ENCODE data around the gene FABP6. TPM values are rescaled to one million over a fixed set of nuclear protein-coding genes. Genes with fewer than 3 reads are reported as not detected.

The FABP6 gene
- total RNA-seq, 4 donors from 2014 or later, result not detected

DNA sequence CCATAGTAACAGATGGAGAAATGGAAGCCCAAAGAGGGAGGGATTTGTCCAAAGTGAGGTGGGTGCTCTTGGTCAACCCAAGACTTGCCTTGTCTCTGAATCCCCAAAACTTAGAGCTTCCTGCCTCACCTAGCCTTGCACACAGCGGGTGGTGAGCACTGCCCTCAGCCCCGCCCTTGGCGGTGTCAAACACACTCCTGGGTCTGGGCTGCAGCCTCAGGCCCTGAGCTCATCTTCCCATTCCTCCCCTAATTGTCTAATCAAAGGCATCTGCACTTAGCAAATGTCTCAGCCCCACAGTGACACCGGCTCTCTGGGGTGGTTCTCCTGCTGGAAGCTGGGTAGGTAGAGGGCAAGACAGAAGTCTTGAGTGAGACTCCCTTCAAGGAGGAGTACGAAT, 20.9 kb downstream of the FABP6 start:
- no peak for DNase-seq
- Histone ChIP-seq H3K27me3 (no peaks in the 10 kb centered on the region), H3K4me3 (no peak overlapping the region), H3K4me1 (peaks cover 0 to 26% (median 9%) of the 10 kb centered on the region in 4 donors), H3K9me3 (no peaks in the 10 kb centered on the region), H3K27ac (peak overlapping the region in 3 of 4 donors; percentile 13 to 43 (median 14)), H3K36me3 (peaks cover 0 to 4% (median 0%) of the 10 kb centered on the region in 4 donors)
- intact Hi-C loops (cut with DNase I; ENCODE audit: low total_unique reads) (no loop called here), in situ Hi-C loops (cut with MboI; ENCODE audit: low pct_ligation_motif_present in 1 of 4, low pct_unique_long_range_greater_than_20kb in 1 of 4, low sequenced_read_pairs in 3 of 4) (no loop called here)
- WGBS, 2 donors (ENCODE audit: low coverage in 1 of 2), result 96% methylated on average over 5 of the region's 5 CpGs; no CpG with 5 or more reads in 1 of the 2 donors
- TF ChIP-seq, protein P1, sequence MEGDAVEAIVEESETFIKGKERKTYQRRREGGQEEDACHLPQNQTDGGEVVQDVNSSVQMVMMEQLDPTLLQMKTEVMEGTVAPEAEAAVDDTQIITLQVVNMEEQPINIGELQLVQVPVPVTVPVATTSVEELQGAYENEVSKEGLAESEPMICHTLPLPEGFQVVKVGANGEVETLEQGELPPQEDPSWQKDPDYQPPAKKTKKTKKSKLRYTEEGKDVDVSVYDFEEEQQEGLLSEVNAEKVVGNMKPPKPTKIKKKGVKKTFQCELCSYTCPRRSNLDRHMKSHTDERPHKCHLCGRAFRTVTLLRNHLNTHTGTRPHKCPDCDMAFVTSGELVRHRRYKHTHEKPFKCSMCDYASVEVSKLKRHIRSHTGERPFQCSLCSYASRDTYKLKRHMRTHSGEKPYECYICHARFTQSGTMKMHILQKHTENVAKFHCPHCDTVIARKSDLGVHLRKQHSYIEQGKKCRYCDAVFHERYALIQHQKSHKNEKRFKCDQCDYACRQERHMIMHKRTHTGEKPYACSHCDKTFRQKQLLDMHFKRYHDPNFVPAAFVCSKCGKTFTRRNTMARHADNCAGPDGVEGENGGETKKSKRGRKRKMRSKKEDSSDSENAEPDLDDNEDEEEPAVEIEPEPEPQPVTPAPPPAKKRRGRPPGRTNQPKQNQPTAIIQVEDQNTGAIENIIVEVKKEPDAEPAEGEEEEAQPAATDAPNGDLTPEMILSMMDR (IDR thresholded peaks at IDR 0.05), result no peak
- TF ChIP-seq POLR2A (IDR thresholded peaks at IDR 0.05) (no peak), POLR2AphosphoS5 (IDR thresholded peaks at IDR 0.05) (no peak), EP300 (IDR thresholded peaks at IDR 0.05; ENCODE audit: low read depth) (no peak)

DNA sequence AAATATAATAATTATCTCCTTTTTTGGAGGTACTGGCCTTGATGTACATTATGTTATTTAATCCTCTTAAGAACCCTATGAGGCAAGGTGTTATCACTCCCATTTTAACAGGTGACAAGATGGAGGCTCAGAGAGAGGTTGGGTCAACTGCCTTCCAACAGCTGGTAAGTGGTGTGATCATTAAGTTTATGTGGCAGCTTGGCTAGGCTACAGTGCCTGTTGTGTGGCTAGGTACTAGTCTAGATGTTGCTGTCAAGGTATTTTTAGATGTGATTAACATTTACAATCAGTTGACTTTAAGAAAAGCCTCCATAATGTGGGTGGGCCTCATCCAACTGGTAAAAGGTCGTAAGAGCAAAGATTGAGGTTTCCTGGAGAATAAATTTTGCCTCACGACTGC, 21.5 kb downstream of the FABP6 start:
- H3K4me1 ChIP-seq, result peaks cover 0 to 26% (median 9%) of the 10 kb centered on the region in 4 donors
- DNase-seq, result no peak
- intact Hi-C loops (cut with DNase I; ENCODE audit: low total_unique reads), result no loop called here

DNA sequence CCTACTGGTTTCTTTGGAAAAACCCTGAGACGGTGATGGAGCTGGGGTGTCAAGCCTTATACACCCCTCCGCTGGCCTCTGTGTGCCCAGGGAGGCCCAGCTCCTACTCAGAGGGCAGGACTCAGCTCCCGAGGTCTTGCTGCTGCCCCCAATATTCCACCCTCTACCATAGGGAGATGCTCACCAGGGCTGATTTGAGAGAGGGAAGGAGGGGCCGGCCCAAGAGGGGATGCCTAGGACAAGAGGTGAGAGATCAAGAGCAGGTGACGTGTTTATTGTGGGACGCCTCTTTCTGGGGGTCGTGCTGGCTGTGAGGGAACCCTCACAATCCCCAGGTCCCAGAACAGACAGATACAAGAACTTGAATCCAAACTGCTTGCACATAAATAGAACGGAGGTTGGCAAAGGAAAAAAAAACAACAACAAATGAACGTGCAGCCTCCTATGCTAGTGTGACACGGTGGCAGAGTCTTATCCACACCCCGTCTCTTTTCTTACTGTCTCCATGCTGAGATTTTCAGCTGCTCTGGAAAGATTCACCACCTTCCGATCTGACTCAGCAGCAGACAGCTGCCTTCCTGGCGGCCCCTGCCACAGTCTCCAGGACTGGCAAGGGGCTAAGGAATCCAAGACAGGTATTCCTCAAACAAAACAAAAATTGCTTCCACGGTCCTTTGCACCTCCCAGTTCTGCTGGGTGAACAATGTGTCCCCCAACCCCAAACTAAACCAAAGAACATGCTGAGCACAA, 22.3 kb downstream of the FABP6 start:
- intact Hi-C loops (cut with DNase I; ENCODE audit: low total_unique reads), result no loop called here

More for the DNA sequence above, 21.5 kb downstream of the FABP6 start:
- 15 to 68% methylated on average over 2 of the region's 2 CpGs for WGBS, 2 donors (ENCODE audit: low coverage in 1 of 2)
- Histone ChIP-seq H3K4me3 (no peak overlapping the region), H3K27ac (peak overlapping the region; percentile 26 to 49 (median 42)), H3K36me3 (peaks cover 0 to 4% (median 0%) of the 10 kb centered on the region in 4 donors), H3K27me3 (no peaks in the 10 kb centered on the region), H3K9me3 (no peaks in the 10 kb centered on the region)
- in situ Hi-C loops (cut with MboI; ENCODE audit: low pct_ligation_motif_present in 1 of 4, low pct_unique_long_range_greater_than_20kb in 1 of 4, low sequenced_read_pairs in 3 of 4), result no loop called here
- no peak for TF ChIP-seq EP300 (IDR thresholded peaks at IDR 0.05; ENCODE audit: low read depth)
- peak in 2 of 3 donors; percentile 45 to 52 for TF ChIP-seq POLR2AphosphoS5 (IDR thresholded peaks at IDR 0.05)

DNA sequence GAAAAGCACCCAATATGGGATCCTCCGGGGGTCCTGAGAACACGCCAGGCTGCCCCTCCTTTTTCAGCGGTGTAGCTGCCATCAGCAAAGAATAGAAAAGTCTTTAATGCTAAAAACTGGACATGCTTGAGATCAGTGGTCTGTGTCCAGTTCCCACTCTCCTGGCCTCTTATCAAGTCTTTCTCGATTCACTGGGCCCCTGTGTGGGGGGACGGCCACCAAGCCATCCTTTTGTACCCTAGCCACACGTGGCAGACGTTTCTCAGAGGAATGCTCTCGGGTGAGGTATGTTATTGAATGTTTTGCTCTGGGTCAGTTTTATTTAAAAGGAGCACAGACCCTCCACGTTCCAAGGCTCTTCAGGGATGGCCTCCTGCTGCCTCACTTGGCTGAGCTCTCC, 23.6 kb downstream of the FABP6 start:
- Histone ChIP-seq H3K4me1 (peaks cover 0 to 26% (median 9%) of the 10 kb centered on the region in 4 donors), H3K27me3 (no peaks in the 10 kb centered on the region), H3K36me3 (peaks cover 0 to 4% (median 0%) of the 10 kb centered on the region in 4 donors), H3K9me3 (no peaks in the 10 kb centered on the region), H3K4me3 (no peak overlapping the region), H3K27ac (no peak overlapping the region)
- TF ChIP-seq POLR2AphosphoS5 (IDR thresholded peaks at IDR 0.05) (no peak), POLR2A (IDR thresholded peaks at IDR 0.05) (no peak), EP300 (IDR thresholded peaks at IDR 0.05; ENCODE audit: low read depth) (no peak)
- TF ChIP-seq, protein P1 (IDR thresholded peaks at IDR 0.05), result no peak
- in situ Hi-C loops (cut with MboI; ENCODE audit: low pct_ligation_motif_present in 1 of 4, low pct_unique_long_range_greater_than_20kb in 1 of 4, low sequenced_read_pairs in 3 of 4), result no loop called here
- intact Hi-C loops (cut with DNase I; ENCODE audit: low total_unique reads), result no loop called here
- WGBS, 2 donors (ENCODE audit: low coverage in 1 of 2), result 89 to 100% methylated on average over 6 to 9 of the region's 9 CpGs
- DNase-seq, result no peak

More for the DNA sequence above, 22.3 kb downstream of the FABP6 start:
- H3K4me3 ChIP-seq, result no peak overlapping the region
- DNase-seq, result no peak
- H3K27ac ChIP-seq, result peak overlapping the region; percentile 26 to 49 (median 42)
- H3K27me3 ChIP-seq, result no peaks in the 10 kb centered on the region
- in situ Hi-C loops (cut with MboI; ENCODE audit: low pct_ligation_motif_present in 1 of 4, low pct_unique_long_range_greater_than_20kb in 1 of 4, low sequenced_read_pairs in 3 of 4), result no loop called here
- H3K9me3 ChIP-seq, result no peaks in the 10 kb centered on the region
- no peak for TF ChIP-seq POLR2A (IDR thresholded peaks at IDR 0.05)
- no peak for TF ChIP-seq EP300 (IDR thresholded peaks at IDR 0.05; ENCODE audit: low read depth)
- 78 to 79% methylated on average over 9 to 14 of the region's 14 CpGs for WGBS, 2 donors (ENCODE audit: low coverage in 1 of 2)
- peaks cover 0 to 4% (median 0%) of the 10 kb centered on the region in 4 donors for H3K36me3 ChIP-seq
- H3K4me1 ChIP-seq, result peaks cover 0 to 26% (median 9%) of the 10 kb centered on the region in 4 donors

DNA sequence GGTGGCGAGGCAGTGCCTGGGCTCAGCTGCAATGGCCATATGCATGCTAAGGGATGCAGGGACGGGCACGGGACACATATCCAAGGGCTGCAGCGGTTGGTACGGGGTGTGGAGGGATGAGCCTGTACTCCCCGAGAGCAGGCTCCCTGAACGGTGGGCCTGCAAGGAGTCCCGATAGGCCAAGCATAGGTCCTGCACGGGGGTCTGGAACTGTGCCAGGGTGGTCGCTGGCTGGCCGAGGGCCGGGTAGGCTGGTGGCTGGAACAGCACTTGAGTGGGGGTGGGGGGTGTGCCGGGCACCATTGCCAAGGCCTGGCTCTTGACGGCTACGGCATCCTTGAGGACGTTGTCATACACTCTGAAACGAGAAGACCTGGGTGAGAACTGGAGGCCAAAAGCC, 24.1 kb downstream of the FABP6 start:
- no peak overlapping the region for H3K27ac ChIP-seq
- no peak for DNase-seq
- peaks cover 0 to 4% (median 0%) of the 10 kb centered on the region in 4 donors for H3K36me3 ChIP-seq
- H3K4me3 ChIP-seq, result no peak overlapping the region
- intact Hi-C loops (cut with DNase I; ENCODE audit: low total_unique reads) (no loop called here), in situ Hi-C loops (cut with MboI; ENCODE audit: low pct_ligation_motif_present in 1 of 4, low pct_unique_long_range_greater_than_20kb in 1 of 4, low sequenced_read_pairs in 3 of 4) (no loop called here)
- no peaks in the 10 kb centered on the region for H3K9me3 ChIP-seq
- TF ChIP-seq POLR2AphosphoS5 (IDR thresholded peaks at IDR 0.05) (no peak), POLR2A (IDR thresholded peaks at IDR 0.05) (no peak), EP300 (IDR thresholded peaks at IDR 0.05; ENCODE audit: low read depth) (no peak)
- TF ChIP-seq, protein P1 (IDR thresholded peaks at IDR 0.05), result no peak
- 89% methylated on average over 17 of the region's 17 CpGs; no CpG with 5 or more reads in 1 of the 2 donors for WGBS, 2 donors (ENCODE audit: low coverage in 1 of 2)
- H3K4me1 ChIP-seq, result peaks cover 0 to 26% (median 9%) of the 10 kb centered on the region in 4 donors
- no peaks in the 10 kb centered on the region for H3K27me3 ChIP-seq
